Stimulated activated CD4-positive, alpha-beta T cell treated with anti-CD3 and anti-CD28 coated beads, Interleukin-15, amount 100 ng/mL, for 1 hour (primary cell): ENCODE measurements around the gene RSPRY1.
A peak's percentile ranks its signal among the peaks of the same experiment; 100 is the strongest.
"Not testable (repeated sequence)": the region's sequence is repeated elsewhere in the genome, so short reads cannot be mapped to it uniquely, and the experiment has no call there.

ENCODE experiments used
- DNase-seq, 2 donors: peaks; one replicate each; pipeline ENCODE4 v3.0.0-alpha.2; 2020; ENCODE audit warnings: low read depth in 1 of 2, low spot score in 1 of 2

Gene RSPRY1

DNA sequence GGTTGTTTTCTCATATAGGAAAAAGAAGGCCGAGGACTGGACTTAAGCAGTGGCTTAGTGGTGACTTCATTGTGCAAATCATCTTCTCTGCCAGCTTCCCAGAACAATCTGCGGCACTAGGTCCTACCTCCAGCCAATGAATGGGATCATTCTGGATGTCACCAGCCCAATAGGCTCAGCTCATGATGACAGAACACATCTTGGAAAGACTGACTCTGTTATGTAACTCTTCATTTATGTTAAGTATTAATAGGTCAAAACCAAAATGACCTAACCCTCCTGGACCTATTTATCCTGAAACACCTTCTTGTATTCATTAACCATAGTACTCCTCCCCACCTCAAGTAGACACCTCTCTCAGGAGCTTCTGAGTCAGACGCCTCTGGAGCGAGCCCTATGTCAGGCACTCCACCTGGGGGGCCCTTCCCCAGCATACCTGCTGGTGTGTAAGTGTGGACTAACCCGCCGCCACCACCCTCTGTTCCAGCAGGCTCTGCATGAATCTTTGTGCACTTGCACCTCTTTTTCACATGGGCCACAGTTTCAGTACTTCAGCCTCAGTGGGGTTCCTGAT is 66.1 kb downstream of the RSPRY1 start:
- no peak for DNase-seq

DNA sequence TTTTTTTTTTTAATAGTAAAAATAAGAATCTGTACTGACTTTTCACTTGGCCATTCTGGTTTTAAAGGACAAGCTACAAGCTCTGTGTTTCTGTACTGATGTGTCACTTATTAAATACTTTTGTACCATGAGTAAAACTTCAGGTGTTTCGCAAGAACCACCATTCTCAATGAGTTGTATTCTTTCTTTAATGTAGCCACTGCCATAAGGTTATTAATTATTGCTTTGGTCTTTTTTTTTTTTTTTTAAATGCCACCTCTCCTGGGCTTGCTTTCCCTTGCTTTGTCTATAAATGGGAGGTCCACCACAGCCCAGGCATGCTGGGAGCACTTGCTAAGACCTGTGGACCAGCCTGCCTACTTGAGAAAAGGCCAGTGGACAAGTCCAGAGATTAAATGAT is 67.3 kb downstream of the RSPRY1 start:
- no peak for DNase-seq

DNA sequence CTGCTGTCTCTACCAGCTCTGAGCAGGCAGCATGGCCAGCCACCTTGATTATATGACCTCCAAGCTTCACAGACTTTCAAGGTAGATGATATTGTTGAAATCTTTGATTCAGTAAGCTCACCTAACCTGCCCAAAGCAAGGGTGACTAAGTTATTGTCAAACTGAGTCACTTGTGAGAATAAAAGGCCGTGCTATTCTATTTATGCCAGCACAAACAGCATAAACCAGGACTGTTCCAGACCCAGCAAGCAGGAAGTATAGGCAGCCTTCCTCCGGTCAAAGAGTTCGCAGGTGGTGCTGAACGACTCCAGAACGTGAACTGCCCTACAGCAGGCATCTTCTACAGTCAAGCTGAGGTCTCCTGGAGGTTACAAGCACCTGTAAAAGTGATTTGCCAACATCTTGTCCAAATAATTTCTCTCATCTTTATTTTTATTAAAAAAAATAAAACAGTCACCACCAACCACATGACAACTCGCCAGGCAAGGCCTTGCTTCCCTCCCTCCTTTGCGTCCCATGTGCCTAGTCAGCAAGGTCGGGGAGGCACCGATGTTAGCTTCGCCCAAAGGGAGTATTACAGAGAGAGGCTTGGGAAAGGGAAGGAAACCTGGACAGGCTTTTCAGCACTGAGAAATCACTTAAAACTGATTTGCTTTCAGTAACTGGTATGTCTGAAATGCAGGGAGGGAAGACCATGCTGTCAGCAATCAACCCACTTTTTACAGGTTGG is 69.7 kb downstream of the RSPRY1 start:
- no peak for DNase-seq

GRCh38 chr16:57256601-57257395 is 70.7 kb downstream of the RSPRY1 start:
- DNase-seq, result no peak

GRCh38 chr16:57257455-57258070 is 71.4 kb downstream of the RSPRY1 start:
- no peak for DNase-seq

DNA sequence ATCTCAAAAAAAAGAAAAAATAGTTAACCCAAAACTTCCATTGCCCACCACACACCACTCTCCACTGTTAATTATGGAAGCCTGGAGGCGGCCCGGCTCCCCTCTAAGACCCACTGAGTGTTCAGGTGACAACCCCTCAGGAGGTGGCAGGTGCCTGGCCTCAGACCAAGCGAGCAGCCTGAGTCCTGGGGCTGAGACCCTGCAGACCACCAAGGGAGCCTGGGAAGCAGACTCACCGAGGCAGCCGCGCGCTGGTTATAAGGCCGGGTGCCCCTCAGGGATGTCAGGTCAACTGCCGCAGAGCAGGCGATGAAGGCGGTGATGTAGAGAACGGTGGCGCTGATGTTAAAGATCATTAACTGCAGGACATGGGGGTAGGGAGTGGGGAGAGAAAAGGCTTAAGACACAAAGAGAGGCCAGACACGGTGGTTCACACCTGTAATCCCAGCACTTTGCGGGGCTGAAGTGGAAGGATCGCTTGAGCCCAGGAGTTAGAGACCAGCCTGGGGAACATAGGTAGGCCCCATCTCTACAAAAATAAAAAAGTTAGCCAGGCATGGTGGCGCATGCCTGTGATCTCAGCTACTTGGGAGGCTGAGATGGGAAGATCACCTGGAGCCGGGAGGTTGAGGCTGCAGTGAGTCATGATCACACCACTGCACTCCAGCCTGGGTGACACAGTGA is 72.2 kb downstream of the RSPRY1 start:
- DNase-seq, result no peak

DNA sequence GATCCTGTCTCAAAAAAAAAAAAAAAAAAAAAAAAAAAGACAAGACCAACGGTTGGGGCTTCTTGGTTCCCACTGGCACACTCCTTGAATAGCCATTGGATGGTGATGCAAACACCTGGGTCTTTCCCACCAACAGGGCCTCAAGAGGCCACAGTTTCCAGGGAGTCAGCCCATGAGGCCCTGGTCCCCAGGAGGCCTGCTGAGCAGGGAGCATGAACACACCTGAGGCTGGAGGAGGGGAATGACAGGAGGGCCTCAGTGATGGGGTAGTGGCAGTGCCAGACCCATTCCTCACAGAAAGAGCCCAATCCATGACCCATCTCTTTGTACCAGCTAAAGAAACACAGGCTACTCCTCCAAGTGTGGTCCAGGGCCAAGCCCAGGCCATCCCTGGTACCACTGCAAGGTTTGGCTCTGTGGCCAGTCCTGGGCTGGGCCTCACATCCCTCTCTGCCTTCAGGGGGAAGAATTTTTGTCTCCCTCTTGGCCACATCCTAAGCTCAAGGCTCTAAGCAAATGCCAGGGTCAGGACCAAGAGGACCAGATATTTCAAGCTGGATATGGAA is 72.9 kb downstream of the RSPRY1 start:
- DNase-seq, result no peak

- no peak for DNase-seq
These were observed 74.3 kb downstream of the RSPRY1 start for GRCh38 chr16:57260294-57260929.

DNA sequence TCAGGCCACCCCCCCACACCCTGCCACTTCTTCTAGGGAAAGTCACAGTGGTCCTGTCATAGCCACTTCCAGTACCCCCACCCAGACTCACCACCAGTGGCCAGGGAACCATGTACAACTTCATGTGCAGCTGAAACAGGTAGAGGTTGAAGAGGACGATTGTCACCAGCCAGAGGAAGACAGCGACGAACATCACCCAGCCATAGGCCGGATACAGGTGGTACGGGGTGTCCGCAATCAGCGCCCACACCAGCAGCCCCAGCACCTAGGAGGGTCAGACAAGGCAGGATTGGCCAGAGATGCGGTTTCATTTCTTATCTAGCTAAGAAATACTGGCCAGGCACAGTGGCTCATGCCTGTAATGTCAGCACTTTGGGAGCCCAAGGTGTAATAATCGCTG is 75.7 kb downstream of the RSPRY1 start:
- DNase-seq, result no peak

GRCh38 chr16:57262841-57263540 is 76.9 kb downstream of the RSPRY1 start:
- no peak for DNase-seq

DNA sequence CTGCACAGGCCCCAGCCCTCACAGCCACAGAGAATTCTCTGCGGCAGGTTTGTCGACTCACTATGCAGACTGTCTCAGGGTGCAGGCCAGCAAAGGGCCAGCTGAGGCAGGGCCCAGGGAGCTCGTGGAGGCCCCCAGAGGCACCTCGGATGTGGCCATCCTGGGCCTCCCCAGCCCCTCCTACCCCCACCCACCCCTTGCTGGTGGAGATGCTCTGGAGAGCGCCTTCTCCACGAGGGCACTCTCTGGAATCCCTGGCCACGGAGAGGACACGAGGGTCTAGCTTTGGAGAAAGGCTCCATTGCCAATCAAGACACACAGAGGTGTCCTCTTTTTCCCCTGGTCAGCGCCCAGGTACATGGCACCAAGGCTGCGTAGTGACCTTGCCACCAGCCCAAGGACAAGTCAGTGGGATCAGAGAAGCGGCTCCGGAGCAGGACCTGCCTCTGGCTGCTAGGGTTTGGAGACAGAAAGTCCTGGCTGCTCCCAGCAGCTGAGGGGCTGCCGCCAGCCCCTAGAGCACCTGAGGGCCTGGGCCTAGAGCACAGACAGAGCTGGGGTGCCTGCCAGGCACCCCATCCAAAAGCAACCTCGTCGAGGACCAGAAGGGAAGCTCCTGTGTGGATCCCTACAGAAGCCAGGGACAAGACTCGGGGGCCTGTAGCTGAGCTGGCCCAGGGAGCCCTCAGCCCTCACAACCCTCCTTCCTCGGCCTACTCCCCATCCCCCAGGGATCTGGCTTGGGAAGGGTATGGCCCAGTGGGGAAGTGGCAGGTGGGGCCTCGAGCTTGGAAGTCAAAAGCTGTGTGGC is 77.6 kb downstream of the RSPRY1 start:
- DNase-seq, result no peak

GRCh38 chr16:57264381-57264780 is 78.3 kb downstream of the RSPRY1 start:
- DNase-seq, result no peak

DNA sequence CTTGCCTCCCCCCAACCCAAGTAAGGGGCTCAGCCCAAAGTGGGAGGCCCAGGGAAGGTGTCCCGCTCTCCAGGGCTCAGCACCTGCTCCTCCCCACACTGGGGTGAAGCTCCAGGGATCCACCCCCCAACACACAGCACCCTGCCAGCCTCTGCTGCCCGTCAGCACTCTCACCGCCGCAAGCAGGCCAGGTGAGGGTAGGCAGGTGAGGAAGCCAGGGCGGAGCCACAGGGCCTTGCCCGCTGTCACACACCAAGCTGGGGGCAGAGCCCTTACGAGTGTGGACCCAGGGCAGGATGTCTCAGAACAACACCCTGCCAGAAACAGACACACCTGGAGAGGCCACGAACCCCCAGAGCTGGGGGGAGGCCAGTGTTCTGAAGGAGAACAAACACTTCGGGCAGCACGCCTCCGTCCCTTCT is 78.8 kb downstream of the RSPRY1 start:
- DNase-seq, result no peak

- DNase-seq, result no peak
These were observed 79.9 kb downstream of the RSPRY1 start for GRCh38 chr16:57265850-57266530.

- peak in 1 of 2 donors; percentile 17 for DNase-seq
These were observed 80.6 kb downstream of the RSPRY1 start for GRCh38 chr16:57266531-57267260.

- not testable (repeated sequence) for DNase-seq
These were observed 81.2 kb downstream of the RSPRY1 start for GRCh38 chr16:57267343-57267742.
